HepG2 (cell line): ENCODE data around the gene CYBC1. TPM values are rescaled to one million over a fixed set of nuclear protein-coding genes. Genes with fewer than 3 reads are reported as not detected.

Experiments used
- CBFB ChIP-seq: sonication (generic); formaldehyde crosslinking; IDR thresholded peaks from 2 replicates; pipeline ENCODE4 v1.4.0; 2020; ENCODE audit warnings: missing genetic modification reagents
- CBX1 ChIP-seq: IDR thresholded peaks from one replicate; pipeline ENCODE4 v1.6.1; 2016; ENCODE audit warnings: antibody characterized with exemption, low read depth
- GPN1 ChIP-seq: sonication (generic); formaldehyde crosslinking; IDR thresholded peaks from 2 replicates; pipeline ENCODE4 v1.5.1; 2020; ENCODE audit warnings: missing genetic modification reagents, borderline replicate concordance
- JARID2 ChIP-seq: sonication (generic); formaldehyde crosslinking; IDR thresholded peaks from 2 replicates; pipeline ENCODE4 v1.8.1; 2023; ENCODE audit warnings: missing genetic modification reagents, inconsistent platforms; ENCODE audit not compliant: insufficient replicate concordance
- KLF16 ChIP-seq, 2 experiments: sonication (generic) in 1 of 2; formaldehyde crosslinking in 1 of 2; IDR thresholded peaks; 2 replicates each; pipeline versions ENCODE4 v1.6.1 to v1.8.0; 2016 to 2023; ENCODE audit warnings: missing genetic modification reagents in 2 of 2, missing compliant biosample characterization in 1 of 2
- NCOA5 ChIP-seq: sonication (generic); formaldehyde crosslinking; IDR thresholded peaks from 2 replicates; pipeline ENCODE4 v1.4.0; 2020; ENCODE audit warnings: missing genetic modification reagents
- PRPF4 ChIP-seq: fragments of 200-400 bp; formaldehyde crosslinking; IDR thresholded peaks from 2 replicates; pipeline ENCODE4 v1.6.1; 2016; ENCODE audit warnings: low read length, low read depth; ENCODE audit not compliant: poor library complexity, severe bottlenecking
- SAFB2 ChIP-seq: sonication (generic); formaldehyde crosslinking; IDR thresholded peaks from 2 replicates; pipeline ENCODE4 v1.5.1; 2020; ENCODE audit warnings: missing genetic modification reagents, low read depth, mild to moderate bottlenecking, borderline replicate concordance
- SIN3A ChIP-seq: IDR thresholded peaks from 2 replicates; pipeline ENCODE4 v1.6.1; 2011; ENCODE audit warnings: low read depth, mild to moderate bottlenecking, control low read depth, low read length, borderline replicate concordance
- SMAD3 ChIP-seq: sonication (generic); formaldehyde crosslinking; IDR thresholded peaks from 2 replicates; pipeline ENCODE4 v1.4.0; 2020; ENCODE audit warnings: missing genetic modification reagents
- WIZ ChIP-seq: sonication (generic); formaldehyde crosslinking; IDR thresholded peaks from 2 replicates; pipeline ENCODE4 v1.5.1; 2020; ENCODE audit warnings: mild to moderate bottlenecking, missing genetic modification reagents
- ZBTB3 ChIP-seq: sonication (generic); formaldehyde crosslinking; IDR thresholded peaks from 2 replicates; pipeline ENCODE4 v1.4.0; 2020; ENCODE audit warnings: low read depth, mild to moderate bottlenecking, moderate library complexity, missing genetic modification reagents, borderline replicate concordance
- ZNF281 ChIP-seq: sonication (generic); formaldehyde crosslinking; IDR thresholded peaks from 2 replicates; pipeline ENCODE4 v1.4.0; 2020; ENCODE audit warnings: missing genetic modification reagents, borderline replicate concordance
- ZNF350 ChIP-seq: sonication (generic); formaldehyde crosslinking; IDR thresholded peaks from 2 replicates; pipeline ENCODE4 v1.4.0; 2020; ENCODE audit warnings: mild to moderate bottlenecking, low read depth, missing genetic modification reagents, borderline replicate concordance
- ZNF792 ChIP-seq: IDR thresholded peaks from 2 replicates; pipeline ENCODE4 v1.6.1; 2016
- polyA plus RNA-seq, 8 experiments: library from polyadenylated mRNA; depleted of rRNA in 3 of 8; stranded (reverse) in 7 of 8; unstranded in 1 of 8; fragments of >200 nt; fragmentation: Illumina TruSeq in 4 of 8; extraction: Trizol in 4 of 8; gene quantifications; 2 replicates each; pipeline versions ENCODE4 v1.2.1 to v1.2.3, GENCODE V29; 2011 to 2016; ENCODE audit warnings: low read depth in 4 of 8, missing spikeins in 1 of 8, mixed read lengths in 1 of 8; ENCODE audit not compliant: insufficient read depth in 1 of 8
- total RNA-seq, 5 experiments: library from RNA; depleted of rRNA; stranded (reverse); fragments of >200 nt; fragmentation: Illumina TruSeq; extraction: Trizol; gene quantifications; 2 replicates each; pipeline ENCODE4 v1.2.3, GENCODE V29; 2016; ENCODE audit warnings: low read depth in 1 of 5
- TF ChIP-seq, protein P1 (sequence below): sonication (generic); formaldehyde crosslinking; IDR thresholded peaks from 2 replicates; pipeline ENCODE4 v1.8.0; 2022; ENCODE audit warnings: mild to moderate bottlenecking, missing genetic modification reagents
- TF ChIP-seq, protein P2 (sequence below): sonication (generic); formaldehyde crosslinking; conservative IDR thresholded peaks from 2 replicates; pipeline ENCODE4 v1.4.0; 2020; ENCODE audit warnings: mild to moderate bottlenecking, missing genetic modification reagents, moderate library complexity
- TF ChIP-seq, protein P3 (sequence below): IDR thresholded peaks from 2 replicates; pipeline ENCODE4 v1.6.1; 2016

Gene CYBC1
- total and polyA plus RNA-seq, 2 of the 13 experiments (the other 11 are each of a cell fraction or from before 2014, with no cell fraction given): 43.4 to 44.1 TPM

DNA sequence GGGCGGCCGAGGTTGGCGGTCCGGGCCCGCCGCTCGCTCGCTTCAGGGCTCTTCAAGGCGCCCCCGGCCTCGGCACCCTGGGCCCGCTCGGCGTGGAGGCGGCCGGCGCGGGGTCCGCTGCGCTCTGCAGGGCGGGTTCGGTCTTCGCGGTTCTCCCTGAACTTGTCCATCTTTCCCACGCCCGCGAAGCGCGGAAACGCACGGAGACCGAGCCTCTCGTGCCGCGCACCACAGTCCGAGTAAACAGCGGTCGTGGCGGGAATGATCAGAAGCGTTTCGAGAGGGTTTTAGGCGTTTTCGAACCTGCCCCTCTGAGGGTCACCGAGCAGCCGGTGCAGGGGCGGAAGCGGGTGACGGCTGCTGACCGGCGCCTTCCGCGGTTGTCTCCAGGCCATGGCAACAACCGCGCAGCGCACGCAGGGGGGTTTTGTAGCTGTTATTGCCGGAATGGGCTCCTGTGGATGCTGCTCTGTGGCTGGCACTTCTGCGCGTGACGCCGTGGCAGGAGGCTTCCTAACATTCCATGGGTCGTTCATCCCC is 8.4 kb upstream of the CYBC1 start (continued):
- TF ChIP-seq SAFB2 (CRISPR knock-in tag) (no peak), ZBTB3 (CRISPR knock-in tag) (no peak), CBFB (CRISPR knock-in tag) (0 out of 2 replicates have a peak, but pooled peaks have one; percentile 8), WIZ (CRISPR knock-in tag) (no peak), PRPF4 (no peak), NCOA5 (CRISPR knock-in tag) (no peak), JARID2 (CRISPR knock-in tag) (no peak), KLF16 (CRISPR knock-in tag; IDR thresholded peaks at IDR 0.05) (no peak; a peak in 1 of 4 replicates), ZNF350 (CRISPR knock-in tag) (0 out of 2 replicates have a peak, but pooled peaks have one; percentile 10), ZNF792 (no peak), GPN1 (no peak), SIN3A (peak; percentile 73), SMAD3 (CRISPR knock-in tag) (no peak), ZNF281 (CRISPR knock-in tag) (no peak), CBX1 (no peak)
- TF ChIP-seq, protein P1, sequence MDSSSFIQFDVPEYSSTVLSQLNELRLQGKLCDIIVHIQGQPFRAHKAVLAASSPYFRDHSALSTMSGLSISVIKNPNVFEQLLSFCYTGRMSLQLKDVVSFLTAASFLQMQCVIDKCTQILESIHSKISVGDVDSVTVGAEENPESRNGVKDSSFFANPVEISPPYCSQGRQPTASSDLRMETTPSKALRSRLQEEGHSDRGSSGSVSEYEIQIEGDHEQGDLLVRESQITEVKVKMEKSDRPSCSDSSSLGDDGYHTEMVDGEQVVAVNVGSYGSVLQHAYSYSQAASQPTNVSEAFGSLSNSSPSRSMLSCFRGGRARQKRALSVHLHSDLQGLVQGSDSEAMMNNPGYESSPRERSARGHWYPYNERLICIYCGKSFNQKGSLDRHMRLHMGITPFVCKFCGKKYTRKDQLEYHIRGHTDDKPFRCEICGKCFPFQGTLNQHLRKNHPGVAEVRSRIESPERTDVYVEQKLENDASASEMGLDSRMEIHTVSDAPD (CRISPR knock-in tag): no peak
- TF ChIP-seq, protein P2, sequence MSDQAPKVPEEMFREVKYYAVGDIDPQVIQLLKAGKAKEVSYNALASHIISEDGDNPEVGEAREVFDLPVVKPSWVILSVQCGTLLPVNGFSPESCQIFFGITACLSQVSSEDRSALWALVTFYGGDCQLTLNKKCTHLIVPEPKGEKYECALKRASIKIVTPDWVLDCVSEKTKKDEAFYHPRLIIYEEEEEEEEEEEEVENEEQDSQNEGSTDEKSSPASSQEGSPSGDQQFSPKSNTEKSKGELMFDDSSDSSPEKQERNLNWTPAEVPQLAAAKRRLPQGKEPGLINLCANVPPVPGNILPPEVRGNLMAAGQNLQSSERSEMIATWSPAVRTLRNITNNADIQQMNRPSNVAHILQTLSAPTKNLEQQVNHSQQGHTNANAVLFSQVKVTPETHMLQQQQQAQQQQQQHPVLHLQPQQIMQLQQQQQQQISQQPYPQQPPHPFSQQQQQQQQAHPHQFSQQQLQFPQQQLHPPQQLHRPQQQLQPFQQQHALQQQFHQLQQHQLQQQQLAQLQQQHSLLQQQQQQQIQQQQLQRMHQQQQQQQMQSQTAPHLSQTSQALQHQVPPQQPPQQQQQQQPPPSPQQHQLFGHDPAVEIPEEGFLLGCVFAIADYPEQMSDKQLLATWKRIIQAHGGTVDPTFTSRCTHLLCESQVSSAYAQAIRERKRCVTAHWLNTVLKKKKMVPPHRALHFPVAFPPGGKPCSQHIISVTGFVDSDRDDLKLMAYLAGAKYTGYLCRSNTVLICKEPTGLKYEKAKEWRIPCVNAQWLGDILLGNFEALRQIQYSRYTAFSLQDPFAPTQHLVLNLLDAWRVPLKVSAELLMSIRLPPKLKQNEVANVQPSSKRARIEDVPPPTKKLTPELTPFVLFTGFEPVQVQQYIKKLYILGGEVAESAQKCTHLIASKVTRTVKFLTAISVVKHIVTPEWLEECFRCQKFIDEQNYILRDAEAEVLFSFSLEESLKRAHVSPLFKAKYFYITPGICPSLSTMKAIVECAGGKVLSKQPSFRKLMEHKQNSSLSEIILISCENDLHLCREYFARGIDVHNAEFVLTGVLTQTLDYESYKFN (CRISPR knock-in tag): no peak
- TF ChIP-seq, protein P3, sequence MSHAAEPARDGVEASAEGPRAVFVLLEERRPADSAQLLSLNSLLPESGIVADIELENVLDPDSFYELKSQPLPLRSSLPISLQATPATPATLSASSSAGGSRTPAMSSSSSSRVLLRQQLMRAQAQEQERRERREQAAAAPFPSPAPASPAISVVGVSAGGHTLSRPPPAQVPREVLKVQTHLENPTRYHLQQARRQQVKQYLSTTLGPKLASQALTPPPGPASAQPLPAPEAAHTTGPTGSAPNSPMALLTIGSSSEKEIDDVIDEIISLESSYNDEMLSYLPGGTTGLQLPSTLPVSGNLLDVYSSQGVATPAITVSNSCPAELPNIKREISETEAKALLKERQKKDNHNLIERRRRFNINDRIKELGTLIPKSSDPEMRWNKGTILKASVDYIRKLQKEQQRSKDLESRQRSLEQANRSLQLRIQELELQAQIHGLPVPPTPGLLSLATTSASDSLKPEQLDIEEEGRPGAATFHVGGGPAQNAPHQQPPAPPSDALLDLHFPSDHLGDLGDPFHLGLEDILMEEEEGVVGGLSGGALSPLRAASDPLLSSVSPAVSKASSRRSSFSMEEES (CRISPR knock-in tag): no peak
